Measurements from ENCODE around the gene SMAP2. TPM values are rescaled to one million over a fixed set of nuclear protein-coding genes. Genes with fewer than 3 reads are reported as not detected.

SMAP2 gene
- total and polyA plus RNA-seq, 8 donors = 7.2 to 26.1 (median 12.3) TPM

GRCh38 chr1:40405812-40406211 is 32.3 kb downstream of the SMAP2 start:
- Histone ChIP-seq H3K27ac (no peak overlapping the region), H3K4me1 (peaks cover 0 to 9% (median 9%) of the 10 kb centered on the region in 3 donors), H3K9me3 (no peaks in the 10 kb centered on the region), H3K36me3 (peaks cover 0 to 3% (median 0%) of the 10 kb centered on the region in 3 donors), H3K27me3 (no peaks in the 10 kb centered on the region), H3K4me3 (no peak overlapping the region)
- DNase-seq = no peak
- FAIRE-seq = no peak
- TF ChIP-seq, protein P1, sequence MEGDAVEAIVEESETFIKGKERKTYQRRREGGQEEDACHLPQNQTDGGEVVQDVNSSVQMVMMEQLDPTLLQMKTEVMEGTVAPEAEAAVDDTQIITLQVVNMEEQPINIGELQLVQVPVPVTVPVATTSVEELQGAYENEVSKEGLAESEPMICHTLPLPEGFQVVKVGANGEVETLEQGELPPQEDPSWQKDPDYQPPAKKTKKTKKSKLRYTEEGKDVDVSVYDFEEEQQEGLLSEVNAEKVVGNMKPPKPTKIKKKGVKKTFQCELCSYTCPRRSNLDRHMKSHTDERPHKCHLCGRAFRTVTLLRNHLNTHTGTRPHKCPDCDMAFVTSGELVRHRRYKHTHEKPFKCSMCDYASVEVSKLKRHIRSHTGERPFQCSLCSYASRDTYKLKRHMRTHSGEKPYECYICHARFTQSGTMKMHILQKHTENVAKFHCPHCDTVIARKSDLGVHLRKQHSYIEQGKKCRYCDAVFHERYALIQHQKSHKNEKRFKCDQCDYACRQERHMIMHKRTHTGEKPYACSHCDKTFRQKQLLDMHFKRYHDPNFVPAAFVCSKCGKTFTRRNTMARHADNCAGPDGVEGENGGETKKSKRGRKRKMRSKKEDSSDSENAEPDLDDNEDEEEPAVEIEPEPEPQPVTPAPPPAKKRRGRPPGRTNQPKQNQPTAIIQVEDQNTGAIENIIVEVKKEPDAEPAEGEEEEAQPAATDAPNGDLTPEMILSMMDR (IDR thresholded peaks at IDR 0.05) = no peak
- 61 to 64% methylated on average over 4 of the region's 4 CpGs for WGBS, 2 donors
- intact Hi-C loops (cut with DNase I) = no loop called here
- ATAC-seq = no peak

DNA sequence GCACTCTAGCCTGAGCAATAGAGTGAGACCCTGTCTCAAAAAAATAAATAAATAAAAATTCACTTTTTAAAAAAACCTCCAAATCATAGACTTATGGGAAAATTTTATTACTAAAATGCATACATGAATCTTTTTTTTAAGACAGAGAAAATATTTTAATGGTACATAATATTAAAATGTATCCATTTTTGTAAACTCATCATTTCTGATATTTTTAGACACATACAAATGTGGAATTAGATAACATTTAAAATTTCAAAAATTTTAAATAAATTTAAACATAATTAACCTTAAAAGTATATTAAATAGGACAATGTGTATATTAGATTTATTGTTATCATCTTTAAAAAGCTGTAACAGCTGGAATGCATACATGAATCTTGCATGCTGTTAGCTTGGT is 33.9 kb downstream of the SMAP2 start:
- peaks cover 0 to 3% (median 0%) of the 10 kb centered on the region in 3 donors for H3K36me3 ChIP-seq
- peaks cover 0 to 9% (median 9%) of the 10 kb centered on the region in 3 donors for H3K4me1 ChIP-seq
- no peak overlapping the region for H3K27ac ChIP-seq
- no peaks in the 10 kb centered on the region for H3K27me3 ChIP-seq
- no peaks in the 10 kb centered on the region for H3K9me3 ChIP-seq
- DNase-seq = no peak
- FAIRE-seq = peak; percentile 49
- H3K4me3 ChIP-seq = no peak overlapping the region
- ATAC-seq = no peak
- TF ChIP-seq, protein P1 (IDR thresholded peaks at IDR 0.05) = no peak
- intact Hi-C loops (cut with DNase I) = no loop called here

DNA sequence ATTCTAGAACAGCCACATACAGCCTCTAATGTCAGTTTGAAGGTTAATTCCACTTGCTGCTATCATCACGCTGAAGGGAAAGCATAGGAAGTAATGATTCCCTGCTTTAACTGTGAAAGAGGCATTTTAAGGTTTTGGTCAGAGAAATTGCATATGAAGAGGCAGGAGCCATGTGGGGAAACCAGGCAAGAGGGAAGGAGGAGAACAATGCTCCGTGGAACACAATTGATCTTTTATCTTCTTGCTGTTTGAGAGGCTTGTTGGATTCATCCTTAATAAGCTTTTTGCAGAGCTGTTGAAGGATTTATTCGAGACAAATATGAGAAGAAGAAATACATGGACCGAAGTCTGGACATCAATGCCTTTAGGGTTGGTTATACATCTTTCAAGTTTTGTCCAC is 35.9 kb downstream of the SMAP2 start:
- H3K9me3 ChIP-seq = no peaks in the 10 kb centered on the region
- H3K36me3 ChIP-seq = peaks cover 0 to 5% (median 5%) of the 10 kb centered on the region in 3 donors
- DNase-seq = no peak
- H3K4me3 ChIP-seq = no peak overlapping the region
- 87 to 89% methylated on average over 4 of the region's 4 CpGs for WGBS, 2 donors
- FAIRE-seq = no peak
- no peak for ATAC-seq
- H3K27ac ChIP-seq = no peak overlapping the region
- TF ChIP-seq, protein P1 (IDR thresholded peaks at IDR 0.05) = no peak
- peaks cover 0 to 3% (median 3%) of the 10 kb centered on the region in 3 donors for H3K4me1 ChIP-seq
- no peaks in the 10 kb centered on the region for H3K27me3 ChIP-seq
- intact Hi-C loops (cut with DNase I) = no loop called here

DNA sequence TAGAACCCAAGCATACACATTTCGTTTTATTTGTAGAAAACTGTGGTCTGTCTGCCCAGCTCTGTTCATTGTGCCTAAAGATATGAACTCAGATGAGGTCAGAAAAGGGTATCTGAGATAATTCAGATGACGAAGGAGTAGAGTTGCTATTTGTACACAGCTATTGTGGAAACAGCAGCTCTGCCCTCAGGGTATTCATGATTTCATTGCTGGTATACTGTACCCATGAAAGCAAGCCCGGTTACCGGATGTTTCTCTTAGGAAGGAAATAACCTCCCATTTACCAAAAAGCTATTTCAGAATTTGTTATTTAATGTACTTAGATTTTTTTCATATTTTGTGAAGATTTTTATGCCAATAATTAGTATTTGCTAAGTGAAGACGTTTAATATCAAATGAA is 37.8 kb downstream of the SMAP2 start:
- TF ChIP-seq, protein P1 (IDR thresholded peaks at IDR 0.05) = no peak
- H3K4me1 ChIP-seq = no peaks in the 10 kb centered on the region
- no peak overlapping the region for H3K4me3 ChIP-seq
- H3K36me3 ChIP-seq = peaks cover 0 to 15% (median 12%) of the 10 kb centered on the region in 3 donors
- H3K27ac ChIP-seq = no peak overlapping the region
- 85 to 88% methylated on average over 5 of the region's 5 CpGs for WGBS, 2 donors
- FAIRE-seq (peak; percentile 63), DNase-seq (no peak), ATAC-seq (no peak)
- intact Hi-C loops (cut with DNase I) = no loop called here
- H3K9me3 ChIP-seq = no peaks in the 10 kb centered on the region
- H3K27me3 ChIP-seq = no peaks in the 10 kb centered on the region

- Histone ChIP-seq H3K4me1 (no peaks in the 10 kb centered on the region), H3K27ac (no peak overlapping the region), H3K4me3 (no peak overlapping the region), H3K9me3 (no peaks in the 10 kb centered on the region), H3K36me3 (peaks cover 0 to 18% (median 17%) of the 10 kb centered on the region in 3 donors), H3K27me3 (no peaks in the 10 kb centered on the region)
- WGBS, 2 donors = 68 to 71% methylated on average over 2 of the region's 2 CpGs
- intact Hi-C loops (cut with DNase I) = no loop called here
- DNase-seq (no peak), FAIRE-seq (peak; percentile 26), ATAC-seq (no peak)
- TF ChIP-seq, protein P1 (IDR thresholded peaks at IDR 0.05) = no peak
These were observed 38.3 kb downstream of the SMAP2 start for GRCh38 chr1:40411843-40412242.
